Raji (cell line): Measurements from ENCODE around the gene CPXM2.

ENCODE experiments used
- POLR2A ChIP-seq: IDR thresholded peaks from 2 replicates; pipeline ENCODE4 v1.6.1; 2011; ENCODE audit warnings: low read depth, low read length, control low read depth; ENCODE audit not compliant: insufficient read depth

Gene CPXM2

GRCh38 chr10:123847686-123848432, 43.7 kb downstream of the CPXM2 start:
- TF ChIP-seq POLR2A: no peak

DNA sequence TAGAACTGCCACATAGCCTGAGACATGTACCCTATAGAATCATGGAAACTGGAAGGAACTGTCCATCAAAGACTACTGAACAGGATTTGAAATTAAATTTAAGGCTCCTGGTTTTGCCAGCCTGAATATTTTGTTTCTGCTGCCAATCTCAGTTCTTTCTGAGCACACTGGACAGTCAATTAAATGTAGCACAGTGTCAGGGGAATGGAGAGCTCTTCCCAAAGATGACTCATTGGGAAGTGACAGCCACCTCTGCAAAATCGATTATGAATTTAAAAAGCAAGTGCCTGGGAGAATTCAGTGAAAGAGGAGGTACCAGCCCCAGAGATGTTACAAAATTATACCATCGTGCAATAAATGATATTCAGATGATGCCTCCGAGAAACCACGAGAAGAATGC, 47.8 kb downstream of the CPXM2 start:
- TF ChIP-seq POLR2A: no peak

GRCh38 chr10:123842692-123843385, 48.8 kb downstream of the CPXM2 start:
- TF ChIP-seq POLR2A: no peak

DNA sequence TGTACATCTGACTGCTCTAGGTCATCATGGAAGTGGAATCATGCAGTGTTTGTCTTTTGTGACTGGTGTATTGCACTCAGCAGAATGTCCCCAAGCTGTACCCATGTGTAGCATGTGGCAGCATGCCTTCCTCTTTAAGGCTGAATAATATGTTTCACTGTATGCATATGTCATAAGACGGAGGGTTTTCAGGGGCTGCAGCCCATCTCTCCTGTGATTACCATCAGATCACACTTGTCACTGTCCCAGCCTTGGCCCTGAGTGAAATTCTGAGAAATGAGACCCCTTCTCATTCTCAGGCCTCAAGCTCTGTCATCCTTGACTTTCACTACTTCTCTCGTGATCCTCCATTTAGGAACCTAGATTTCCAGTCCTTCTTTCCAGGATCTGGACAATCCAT, 50.0 kb downstream of the CPXM2 start:
- TF ChIP-seq POLR2A: no peak

DNA sequence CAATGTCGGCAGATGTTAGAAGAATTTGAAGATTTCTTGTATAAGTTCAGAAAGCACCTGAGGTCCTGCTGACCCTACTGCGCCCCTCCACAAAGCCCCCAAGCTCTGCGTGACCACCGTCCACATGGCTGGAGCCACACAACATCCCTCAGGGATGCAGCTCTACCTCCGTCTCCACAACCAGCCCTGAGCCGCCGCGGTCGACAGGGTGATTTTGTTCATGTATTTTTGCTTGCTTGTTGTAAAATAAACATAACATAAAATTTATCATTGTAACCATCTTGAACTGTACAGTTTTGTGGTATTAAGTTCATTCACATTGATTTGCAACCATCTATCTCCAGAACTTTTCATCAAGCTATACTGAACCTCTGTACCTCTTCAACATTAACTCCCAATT, 50.5 kb downstream of the CPXM2 start:
- no peak for TF ChIP-seq POLR2A

- no peak for TF ChIP-seq POLR2A
These were observed 50.9 kb downstream of the CPXM2 start for GRCh38 chr10:123840714-123841113.

- no peak for TF ChIP-seq POLR2A
These were observed 52.9 kb downstream of the CPXM2 start for GRCh38 chr10:123838596-123839310.

- TF ChIP-seq POLR2A: no peak
These were observed 53.9 kb downstream of the CPXM2 start for GRCh38 chr10:123837756-123838155.

- no peak for TF ChIP-seq POLR2A
These were observed 55.0 kb downstream of the CPXM2 start for GRCh38 chr10:123836418-123837145.

GRCh38 chr10:123835575-123835974, 56.0 kb downstream of the CPXM2 start:
- no peak for TF ChIP-seq POLR2A

DNA sequence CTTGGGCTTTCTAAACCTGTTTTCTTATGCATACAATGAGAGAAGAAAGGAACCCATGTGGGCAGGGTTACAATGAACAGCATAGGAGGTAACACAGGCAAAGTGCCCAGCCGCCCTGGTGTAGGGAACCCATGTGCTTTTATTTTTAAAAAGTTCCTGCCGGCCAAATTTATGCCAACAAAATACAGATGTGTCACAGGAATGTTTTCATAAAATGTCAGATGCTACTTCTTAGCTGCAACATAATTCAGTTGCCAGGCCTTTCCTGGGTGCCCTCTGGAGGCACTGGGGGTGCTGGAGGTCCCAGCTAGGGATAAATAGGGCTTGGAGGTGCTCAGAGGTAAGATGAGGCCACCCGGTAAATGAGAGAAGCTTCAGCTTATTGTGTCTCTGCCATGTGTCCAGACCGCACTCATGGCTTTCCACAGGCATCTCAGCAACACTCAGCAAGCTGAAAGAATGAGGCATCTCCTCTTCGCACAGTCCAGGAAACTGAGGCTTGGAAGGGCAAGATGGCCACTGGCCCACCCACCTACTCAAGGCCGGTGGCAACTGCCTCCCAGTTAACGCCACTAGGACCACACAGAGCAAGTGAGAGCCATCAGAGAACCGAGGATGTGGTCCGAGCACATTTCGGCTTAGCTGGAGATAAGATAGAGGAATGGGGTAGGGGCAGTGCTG, 58.3 kb downstream of the CPXM2 start:
- no peak for TF ChIP-seq POLR2A

DNA sequence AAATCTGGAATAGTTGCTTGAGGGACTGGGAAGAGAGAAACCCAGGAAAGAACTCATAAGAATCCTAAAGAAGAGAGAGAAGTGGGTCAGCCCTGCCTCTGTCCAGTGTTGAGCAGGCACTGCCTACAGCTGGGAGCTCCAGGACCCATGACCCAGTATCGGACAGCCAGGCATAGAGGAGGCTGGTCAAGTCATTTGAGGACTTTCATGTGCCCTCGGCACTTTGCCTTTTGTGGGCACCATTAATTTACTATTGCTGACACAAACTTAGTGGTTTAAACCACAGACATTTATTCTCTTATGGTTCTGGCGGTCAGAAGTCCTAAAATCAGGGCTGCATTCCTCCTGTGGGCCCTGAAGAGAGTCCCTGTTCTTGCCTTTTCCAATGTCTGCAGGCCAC, 60.3 kb downstream of the CPXM2 start:
- no peak for TF ChIP-seq POLR2A

DNA sequence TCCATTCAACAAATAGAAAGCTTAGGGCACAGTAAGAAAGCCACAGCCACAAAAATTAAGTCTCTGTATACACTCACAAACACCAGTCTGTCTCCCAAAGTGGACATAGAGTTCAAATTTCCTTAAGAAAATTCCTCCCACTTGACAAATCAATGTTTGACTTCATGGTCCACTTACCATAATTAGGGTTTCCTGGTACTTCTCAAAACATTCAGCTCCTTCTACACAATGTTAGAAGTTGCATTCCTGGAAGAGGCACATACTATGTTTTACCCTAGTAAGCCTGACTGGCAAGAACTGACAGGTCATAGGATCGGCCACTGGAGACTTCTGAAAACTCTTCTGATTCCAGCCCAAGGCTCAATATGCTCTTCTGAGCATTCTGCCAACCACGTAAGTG, 70.5 kb downstream of the CPXM2 start:
- no peak for TF ChIP-seq POLR2A

GRCh38 chr10:123809632-123810031, 82.0 kb downstream of the CPXM2 start:
- no peak for TF ChIP-seq POLR2A

- TF ChIP-seq POLR2A: no peak
These were observed 82.7 kb downstream of the CPXM2 start for GRCh38 chr10:123808906-123809305.
